ENCODE results near the gene TAOK2. TPM values are rescaled to one million over a fixed set of nuclear protein-coding genes. Genes with fewer than 3 reads are reported as not detected.
"Not testable (repeated sequence)": the region's sequence is repeated elsewhere in the genome, so short reads cannot be mapped to it uniquely, and the experiment has no call there.

Gene TAOK2
- total and polyA plus RNA-seq, 2 of the 13 experiments (the other 11 are each of a cell fraction or from before 2014, with no cell fraction given) = 17.4 to 43.2 TPM

GRCh38 chr16:29931750-29932149, 41.9 kb upstream of the TAOK2 start:
- CTCF ChIA-PET (ENCODE audit: low intra/inter-chr PET ratio, low total read pairs); H3K4me3 ChIP-seq (replicated peaks in 1 of 3; ENCODE audit: insufficient read depth in 1 of 3, low read depth in 2 of 3, low read length in 3 of 3); H3K27ac ChIP-seq (ENCODE audit: extremely low read length, insufficient read depth, low read length); H3K4me2 ChIP-seq (ENCODE audit: low read depth, low read length); BruUV-seq (replicated peaks); H3K9ac ChIP-seq (ENCODE audit: insufficient read depth, low read depth, low read length); DNase-seq (ENCODE audit: low spot score); POLR2A ChIA-PET; H3K27me3 ChIP-seq (ENCODE audit: control insufficient read depth in 1 of 2, insufficient read depth in 2 of 2, low read length in 2 of 2); ATAC-seq; H3K9me3 ChIP-seq (ENCODE audit: low read length); H3K79me2 ChIP-seq (ENCODE audit: insufficient read depth, low read length); H3K36me3 ChIP-seq (replicated peaks in 1 of 2; ENCODE audit: control insufficient read depth in 1 of 2, insufficient read depth in 2 of 2, low read length in 2 of 2); FAIRE-seq; intact Hi-C loops (cut with micrococcal nuclease; ENCODE audit: unreplicated experiment); H4K20me1 ChIP-seq (ENCODE audit: insufficient read depth, low read length); in situ Hi-C loops (cut with HindIII; ENCODE audit: extremely low pct_ligation_motif_present, low pct_unique_long_range_greater_than_20kb); H2AFZ ChIP-seq (ENCODE audit: low read length): not testable (repeated sequence)
- peak; percentile 5; the same call in 1 of the 2 replicates for TF ChIP-seq MNT (IDR thresholded peaks at IDR 0.05)
- H3K4me1 ChIP-seq (ENCODE audit: insufficient read depth, low read length) = peaks cover 12% of the 10 kb centered on the region
- 77% methylated on average over 2 of the region's 2 CpGs for WGBS (ENCODE audit: low lambda C conversion rate)

- Histone ChIP-seq H2AFZ (ENCODE audit: low read length) (no peak overlapping the region), H3K27ac (ENCODE audit: extremely low read length, insufficient read depth, low read length) (no peak overlapping the region)
- FAIRE-seq = no peak
Observed at GRCh38 chr16:29940656-29941055, 33.0 kb upstream of the TAOK2 start.

More at GRCh38 chr16:29940656-29941055, 33.0 kb upstream of the TAOK2 start:
- CTCF ChIA-PET (ENCODE audit: low intra/inter-chr PET ratio, low total read pairs) = no interaction called here
- BruUV-seq (replicated peaks) = no TSS peak
- DNase-seq (ENCODE audit: low spot score) (no peak), ATAC-seq (no peak)
- POLR2A ChIA-PET = interaction anchor here (1.2 to 6.3 kb wide), 2 partner anchors 14 to 41 kb away, joined by 3 to 59 read pairs; partner anchors contain the start of genes ASPHD1, KCTD13 and SEZ6L2
- Histone ChIP-seq H3K9me3 (ENCODE audit: low read length) (no peaks in the 10 kb centered on the region), H3K4me2 (ENCODE audit: low read depth, low read length) (no peak overlapping the region), H3K36me3 (replicated peaks in 1 of 2; ENCODE audit: control insufficient read depth in 1 of 2, insufficient read depth in 2 of 2, low read length in 2 of 2) (no peaks in the 10 kb centered on the region), H3K27me3 (ENCODE audit: control insufficient read depth in 1 of 2, insufficient read depth in 2 of 2, low read length in 2 of 2) (no peaks in the 10 kb centered on the region), H4K20me1 (ENCODE audit: insufficient read depth, low read length) (no peaks in the 10 kb centered on the region), H3K79me2 (ENCODE audit: insufficient read depth, low read length) (no peaks in the 10 kb centered on the region), H3K4me1 (ENCODE audit: insufficient read depth, low read length) (peaks cover 38% of the 10 kb centered on the region), H3K9ac (ENCODE audit: insufficient read depth, low read depth, low read length) (no peak overlapping the region), H3K4me3 (replicated peaks in 1 of 3; ENCODE audit: insufficient read depth in 1 of 3, low read depth in 2 of 3, low read length in 3 of 3) (no peak overlapping the region)
- TF ChIP-seq RFX1 (IDR thresholded peaks at IDR 0.05) (peak; percentile 34; the same call in 1 of the 2 replicates), ZNF609 (CRISPR knock-in tag; IDR thresholded peaks at IDR 0.05; ENCODE audit: borderline replicate concordance) (no peak)
- intact Hi-C loops (cut with micrococcal nuclease; ENCODE audit: unreplicated experiment) (no loop called here), in situ Hi-C loops (cut with HindIII; ENCODE audit: extremely low pct_ligation_motif_present, low pct_unique_long_range_greater_than_20kb) (no loop called here)
- WGBS (ENCODE audit: low lambda C conversion rate) = 43% methylated on average over 4 of the region's 4 CpGs

All from HepG2 (cell line).